HFF-Myc (cell line): ENCODE measurements around the gene CCDC13.

Source experiments
- DNase-seq: peaks from one replicate; pipeline ENCODE4 v3.0.0-alpha.2; 2011; ENCODE audit warnings: low read depth; ENCODE audit errors: extremely low read depth
- H3K4me3 ChIP-seq: replicated peaks from 2 replicates; pipeline ENCODE4 v1.5.1; 2011; ENCODE audit warnings: low read depth, mild to moderate bottlenecking, control low read depth, low read length
- CTCF ChIP-seq: IDR thresholded peaks from 2 replicates; pipeline ENCODE4 v1.5.1; 2012; ENCODE audit warnings: mild to moderate bottlenecking, low read depth, low read length, control low read depth; ENCODE audit errors: missing control alignments

The CCDC13 gene

GRCh38 chr3:42743204-42743995 is 29.7 kb downstream of the CCDC13 start:
- H3K4me3 ChIP-seq = no peak overlapping the region
- TF ChIP-seq CTCF = no peak
- DNase-seq = no peak

- H3K4me3 ChIP-seq = no peak overlapping the region
- TF ChIP-seq CTCF = no peak
These were observed 30.4 kb downstream of the CCDC13 start for GRCh38 chr3:42742688-42743087.

DNA sequence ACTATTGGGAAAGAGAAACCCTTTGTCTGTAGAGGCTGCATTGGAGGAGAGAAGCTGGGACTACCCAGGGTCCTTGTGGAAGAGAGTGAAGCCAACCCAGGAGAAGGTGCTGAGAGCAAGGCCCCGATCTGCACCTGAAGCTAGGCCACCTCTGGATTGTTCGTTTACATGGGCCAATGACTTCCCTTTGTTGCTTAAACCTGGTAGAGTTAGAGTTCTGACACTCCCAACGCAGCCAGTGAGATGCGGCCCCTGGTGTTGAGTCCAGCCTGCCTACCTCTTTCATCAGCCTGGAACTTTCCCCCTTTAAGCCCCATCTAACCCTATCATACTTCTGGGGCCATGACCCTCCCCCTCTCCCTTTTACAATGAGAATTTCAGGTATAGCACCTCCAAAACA is 30.8 kb downstream of the CCDC13 start:
- no peak overlapping the region for H3K4me3 ChIP-seq
- DNase-seq = no peak
- TF ChIP-seq CTCF = no peak

More at GRCh38 chr3:42742688-42743087, 30.4 kb downstream of the CCDC13 start:
- DNase-seq = no peak

GRCh38 chr3:42741796-42742195 is 31.3 kb downstream of the CCDC13 start:
- no peak for DNase-seq
- no peak overlapping the region for H3K4me3 ChIP-seq
- no peak for TF ChIP-seq CTCF

DNA sequence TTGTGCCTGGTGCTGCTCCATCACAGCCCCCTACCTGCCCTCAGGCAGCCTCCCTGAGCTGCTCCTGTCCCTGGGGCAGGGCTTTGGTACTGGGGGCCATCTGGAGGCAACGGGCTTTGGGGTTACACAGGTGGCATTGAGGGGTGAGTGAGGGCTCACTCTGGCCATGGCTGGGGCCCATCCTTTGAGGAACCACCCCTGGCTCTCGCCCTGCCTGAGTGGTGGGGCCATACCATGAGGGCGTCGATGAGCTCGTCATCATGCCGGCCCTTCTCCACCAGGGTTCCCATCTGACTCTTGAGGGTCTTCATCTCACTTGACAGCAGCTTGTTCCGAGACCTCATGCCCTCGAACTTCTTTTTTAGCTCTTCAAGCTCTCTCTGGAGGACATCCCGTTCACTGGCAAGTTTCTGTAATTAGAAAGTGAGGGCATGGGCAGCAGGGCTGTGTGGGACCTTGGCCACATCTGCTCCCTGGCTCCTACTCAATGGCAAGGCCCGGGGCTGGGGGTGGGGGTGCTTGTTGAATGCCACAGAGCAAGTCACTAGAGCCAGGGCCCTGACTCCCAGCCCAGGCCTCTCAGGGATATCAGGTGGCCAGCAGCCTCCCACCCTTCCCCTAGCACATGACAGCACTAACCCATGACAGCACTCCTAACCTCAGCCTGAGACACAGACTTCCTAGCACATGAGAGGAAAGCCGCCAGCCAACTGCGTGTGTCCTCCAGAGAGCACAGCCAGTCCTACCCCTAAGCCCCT is 33.5 kb downstream of the CCDC13 start:
- H3K4me3 ChIP-seq = no peak overlapping the region
- no peak for TF ChIP-seq CTCF
- no peak for DNase-seq

- no peak overlapping the region for H3K4me3 ChIP-seq
- TF ChIP-seq CTCF = no peak
- no peak for DNase-seq
These were observed 36.5 kb downstream of the CCDC13 start for GRCh38 chr3:42736531-42736930.
